HepG2 (cell line): ENCODE results near the gene INTS12. TPM values are rescaled to one million over a fixed set of nuclear protein-coding genes. Genes with fewer than 3 reads are reported as not detected.

Experiments
- ATAC-seq: fragments of 200-7000 bp; cut with Tn5 transposase; 3 replicates; pipeline ENCODE4 v1.9.1; 2020; ENCODE audit warnings: mild to moderate bottlenecking, moderate library complexity
- BruUV-seq: library from RNA; stranded (reverse); fragments of 400-500 nt; replicated peaks from 2 replicates; lab custom pipeline; 2021; lab: Mats Ljungman, UMichigan
- CTCF ChIA-PET: fragments of 300-600 bp; formaldehyde crosslinking; extraction: SDS; loops from one replicate; lab custom pipeline; 2021; ENCODE audit warnings: low total read pairs, inconsistent platforms, low intra/inter-chr PET ratio; lab: Yijun Ruan, JAX
- POLR2A ChIA-PET: fragments of 350-600 bp; sonication (Branson Sonifier 250); formaldehyde crosslinking; loops from one replicate; lab custom pipeline; 2020; ENCODE audit warnings: antibody characterized with exemption, inconsistent platforms; lab: Yijun Ruan, JAX
- DNase-seq: peaks from one replicate; pipeline ENCODE4 v3.0.0-alpha.2; 2015; ENCODE audit warnings: low spot score
- FAIRE-seq: peaks from 3 replicates; lab custom pipeline; 2011; peaks lifted over from hg19 to GRCh38; lab: Jason Lieb, UNC
- H2AFZ ChIP-seq: one replicate; pipeline ENCODE4 v1.6.1; 2011; ENCODE audit warnings: low read length, inconsistent platforms
- H3K27ac ChIP-seq: fragments of 300-600 bp; 3 replicates; pipeline ENCODE4 v1.8.0; 2011; ENCODE audit warnings: mixed run types, mild to moderate bottlenecking, mixed read lengths, low read length, inconsistent platforms; ENCODE audit not compliant: insufficient read depth; ENCODE audit errors: extremely low read length
- H3K27me3 ChIP-seq, 2 experiments: fragments of 200-600 bp in 1 of 2; 2 replicates in 1 of 2; 3 replicates in 1 of 2; pipeline versions ENCODE4 v1.6.0 to v1.8.0; 2011; ENCODE audit warnings: low read length in 2 of 2, mild to moderate bottlenecking in 2 of 2, moderate library complexity in 2 of 2, inconsistent platforms in 1 of 2; ENCODE audit not compliant: insufficient read depth in 2 of 2, control insufficient read depth in 1 of 2
- H3K36me3 ChIP-seq, 2 experiments: fragments of 200-600 bp in 1 of 2; replicated peaks in 1 of 2; 2 replicates in 1 of 2; 3 replicates in 1 of 2; pipeline versions ENCODE4 v1.5.1 to v1.8.0; 2011; ENCODE audit warnings: low read length in 2 of 2, inconsistent platforms in 1 of 2; ENCODE audit not compliant: insufficient read depth in 2 of 2, control insufficient read depth in 1 of 2
- H3K4me1 ChIP-seq: 2 replicates; pipeline ENCODE4 v1.5.1; 2012; ENCODE audit warnings: low read length, inconsistent platforms; ENCODE audit not compliant: insufficient read depth
- H3K4me2 ChIP-seq: 2 replicates; pipeline ENCODE4 v1.6.0; 2011; ENCODE audit warnings: low read depth, low read length, inconsistent platforms
- H3K4me3 ChIP-seq, 3 experiments: fragments of 200-600 bp in 1 of 3; sonication (generic), shearing (Covaris generic) in 1 of 3; replicated peaks in 1 of 3; 2 replicates each; pipeline ENCODE4 v1.5.1; 2011 to 2016; ENCODE audit warnings: low read length in 3 of 3, inconsistent platforms in 2 of 3, low read depth in 2 of 3, mild to moderate bottlenecking in 2 of 3, control low read depth in 1 of 3, mixed read lengths in 1 of 3; ENCODE audit not compliant: insufficient read depth in 1 of 3
- H3K79me2 ChIP-seq: one replicate; pipeline ENCODE4 v1.6.1; 2011; ENCODE audit warnings: low read length, inconsistent platforms; ENCODE audit not compliant: insufficient read depth
- H3K9ac ChIP-seq: 2 replicates; pipeline ENCODE4 v1.6.0; 2011; ENCODE audit warnings: mild to moderate bottlenecking, low read depth, low read length, inconsistent platforms; ENCODE audit not compliant: insufficient read depth
- H3K9me3 ChIP-seq: 2 replicates; pipeline ENCODE4 v1.5.1; 2012; ENCODE audit warnings: mild to moderate bottlenecking, low read length
- H4K20me1 ChIP-seq: 2 replicates; pipeline ENCODE4 v1.6.0; 2011; ENCODE audit warnings: inconsistent platforms, mild to moderate bottlenecking, low read length, moderate library complexity; ENCODE audit not compliant: insufficient read depth
- MXI1 ChIP-seq: IDR thresholded peaks from 3 replicates; pipeline ENCODE4 v1.6.1; 2012; ENCODE audit warnings: low read depth, low read length, inconsistent platforms, borderline replicate concordance
- SRSF1 ChIP-seq: fragments of 200-400 bp; formaldehyde crosslinking; optimal IDR thresholded peaks from 2 replicates; pipeline ENCODE3; 2017; ENCODE audit warnings: mild to moderate bottlenecking, low read depth, low read length, moderate library complexity
- WGBS: methylation state at CpG from one replicate; pipeline ENCODE4 v1.1.6; 2017; ENCODE audit warnings: low lambda C conversion rate; 5-methylcytosine and 5-hydroxymethylcytosine counted together
- in situ Hi-C: cut with HindIII; loops from 2 replicates; pipeline ENCODE4 v1.10.0; 2017; ENCODE audit warnings: low pct_unique_long_range_greater_than_20kb; ENCODE audit not compliant: extremely low pct_ligation_motif_present
- intact Hi-C: fragments of 100-400 bp; cut with micrococcal nuclease; formaldehyde crosslinking; loops from one replicate; pipeline ENCODE4 v1.10.0; 2022; ENCODE audit not compliant: unreplicated experiment
- polyA plus RNA-seq, 8 experiments: library from polyadenylated mRNA; depleted of rRNA in 3 of 8; stranded (reverse) in 7 of 8; unstranded in 1 of 8; fragments of >200 nt; fragmentation: Illumina TruSeq in 4 of 8; extraction: Trizol in 4 of 8; gene quantifications; 2 replicates each; pipeline versions ENCODE4 v1.2.1 to v1.2.3, GENCODE V29; 2011 to 2016; ENCODE audit warnings: low read depth in 4 of 8, missing spikeins in 1 of 8, mixed read lengths in 1 of 8; ENCODE audit not compliant: insufficient read depth in 1 of 8
- total RNA-seq, 5 experiments: library from RNA; depleted of rRNA; stranded (reverse); fragments of >200 nt; fragmentation: Illumina TruSeq; extraction: Trizol; gene quantifications; 2 replicates each; pipeline ENCODE4 v1.2.3, GENCODE V29; 2016; ENCODE audit warnings: low read depth in 1 of 5
- TF ChIP-seq, protein P1 (sequence below): sonication (generic); formaldehyde crosslinking; IDR thresholded peaks from 2 replicates; pipeline ENCODE4 v1.5.0; 2020; ENCODE audit warnings: missing genetic modification reagents
- TF ChIP-seq, protein P2 (sequence below): sonication (generic); formaldehyde crosslinking; IDR thresholded peaks from 2 replicates; pipeline ENCODE4 v1.5.1; 2020; ENCODE audit warnings: missing genetic modification reagents, mild to moderate bottlenecking, borderline replicate concordance

INTS12 gene
- total and polyA plus RNA-seq, 2 of the 13 experiments (the other 11 are each of a cell fraction or from before 2014, with no cell fraction given), result 20.2 to 21.1 TPM

DNA sequence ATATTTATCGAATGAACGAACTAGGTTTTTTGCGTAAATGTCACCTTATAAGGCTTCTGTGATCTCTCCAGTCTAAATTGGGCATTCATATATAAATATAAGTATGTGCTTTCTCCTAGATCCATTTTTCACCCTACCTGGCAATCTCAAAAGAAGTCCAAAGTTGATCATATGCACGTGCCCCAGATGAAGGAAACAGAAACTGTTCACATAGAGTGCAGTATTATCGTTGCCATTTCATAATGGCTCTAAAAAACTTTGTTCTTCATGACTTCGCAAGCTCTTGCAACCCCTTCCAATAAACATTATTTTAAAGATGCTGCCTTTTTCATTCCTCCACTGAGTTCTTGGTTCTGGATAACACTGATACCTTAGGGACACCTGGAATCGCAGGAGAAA, 708 bp downstream of the INTS12 start:
- H3K27ac ChIP-seq, result peak overlapping the region; percentile 90
- ATAC-seq (peak; percentile 6), FAIRE-seq (no peak), DNase-seq (no peak)
- H3K9ac ChIP-seq, result peak overlapping the region; percentile 94
- H3K4me3 ChIP-seq, result peak overlapping the region; percentile 80 to 98 (median 82)
- TF ChIP-seq, protein P1, sequence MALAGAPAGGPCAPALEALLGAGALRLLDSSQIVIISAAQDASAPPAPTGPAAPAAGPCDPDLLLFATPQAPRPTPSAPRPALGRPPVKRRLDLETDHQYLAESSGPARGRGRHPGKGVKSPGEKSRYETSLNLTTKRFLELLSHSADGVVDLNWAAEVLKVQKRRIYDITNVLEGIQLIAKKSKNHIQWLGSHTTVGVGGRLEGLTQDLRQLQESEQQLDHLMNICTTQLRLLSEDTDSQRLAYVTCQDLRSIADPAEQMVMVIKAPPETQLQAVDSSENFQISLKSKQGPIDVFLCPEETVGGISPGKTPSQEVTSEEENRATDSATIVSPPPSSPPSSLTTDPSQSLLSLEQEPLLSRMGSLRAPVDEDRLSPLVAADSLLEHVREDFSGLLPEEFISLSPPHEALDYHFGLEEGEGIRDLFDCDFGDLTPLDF, result 0 out of 2 replicates have a peak, but pooled peaks have one; percentile 16
- TF ChIP-seq, protein P2, sequence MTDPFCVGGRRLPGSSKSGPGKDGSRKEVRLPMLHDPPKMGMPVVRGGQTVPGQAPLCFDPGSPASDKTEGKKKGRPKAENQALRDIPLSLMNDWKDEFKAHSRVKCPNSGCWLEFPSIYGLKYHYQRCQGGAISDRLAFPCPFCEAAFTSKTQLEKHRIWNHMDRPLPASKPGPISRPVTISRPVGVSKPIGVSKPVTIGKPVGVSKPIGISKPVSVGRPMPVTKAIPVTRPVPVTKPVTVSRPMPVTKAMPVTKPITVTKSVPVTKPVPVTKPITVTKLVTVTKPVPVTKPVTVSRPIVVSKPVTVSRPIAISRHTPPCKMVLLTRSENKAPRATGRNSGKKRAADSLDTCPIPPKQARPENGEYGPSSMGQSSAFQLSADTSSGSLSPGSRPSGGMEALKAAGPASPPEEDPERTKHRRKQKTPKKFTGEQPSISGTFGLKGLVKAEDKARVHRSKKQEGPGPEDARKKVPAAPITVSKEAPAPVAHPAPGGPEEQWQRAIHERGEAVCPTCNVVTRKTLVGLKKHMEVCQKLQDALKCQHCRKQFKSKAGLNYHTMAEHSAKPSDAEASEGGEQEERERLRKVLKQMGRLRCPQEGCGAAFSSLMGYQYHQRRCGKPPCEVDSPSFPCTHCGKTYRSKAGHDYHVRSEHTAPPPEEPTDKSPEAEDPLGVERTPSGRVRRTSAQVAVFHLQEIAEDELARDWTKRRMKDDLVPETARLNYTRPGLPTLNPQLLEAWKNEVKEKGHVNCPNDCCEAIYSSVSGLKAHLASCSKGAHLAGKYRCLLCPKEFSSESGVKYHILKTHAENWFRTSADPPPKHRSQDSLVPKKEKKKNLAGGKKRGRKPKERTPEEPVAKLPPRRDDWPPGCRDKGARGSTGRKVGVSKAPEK (CRISPR knock-in tag), result peak; percentile 9; the same call in 1 of the 2 replicates
- TF ChIP-seq SRSF1 (no peak), MXI1 (no peak)
- H3K27me3 ChIP-seq, result no peaks in the 10 kb centered on the region; a peak in 1 of 5 replicates
- peak overlapping the region; percentile 99 for H2AFZ ChIP-seq
- ChIA-PET POLR2A (no interaction called here), CTCF (no interaction called here)
- peaks cover 39% of the 10 kb centered on the region for H3K4me1 ChIP-seq
- no peaks in the 10 kb centered on the region for H3K9me3 ChIP-seq
- H3K36me3 ChIP-seq, result no peaks in the 10 kb centered on the region
- no peaks in the 10 kb centered on the region; the same call in 1 of the 2 replicates for H4K20me1 ChIP-seq
- 2% methylated on average over 7 of the region's 7 CpGs for WGBS
- in situ Hi-C loops, result no loop called here
- TSS peak; percentile 65 for BruUV-seq
- peaks cover 62% of the 10 kb centered on the region for H3K79me2 ChIP-seq
- intact Hi-C loops, result loop anchor here (1.0 to 10.0 kb wide), 4 partner anchors 187 to 607 kb away; partner anchors contain the start of genes AIMP1, NPNT, TBCK and TET2
- H3K4me2 ChIP-seq, result peak overlapping the region; percentile 86
